HG02759 (cell line): ENCODE measurements around the gene PARD3B.

ENCODE experiments used
- ATAC-seq: cut with Tn5 transposase; IDR thresholded peaks from one replicate; pipeline ENCODE4 v1.9.1; 2021; ENCODE audit warnings: mild to moderate bottlenecking, moderate library complexity; ENCODE audit not compliant: unreplicated experiment

Gene PARD3B

DNA sequence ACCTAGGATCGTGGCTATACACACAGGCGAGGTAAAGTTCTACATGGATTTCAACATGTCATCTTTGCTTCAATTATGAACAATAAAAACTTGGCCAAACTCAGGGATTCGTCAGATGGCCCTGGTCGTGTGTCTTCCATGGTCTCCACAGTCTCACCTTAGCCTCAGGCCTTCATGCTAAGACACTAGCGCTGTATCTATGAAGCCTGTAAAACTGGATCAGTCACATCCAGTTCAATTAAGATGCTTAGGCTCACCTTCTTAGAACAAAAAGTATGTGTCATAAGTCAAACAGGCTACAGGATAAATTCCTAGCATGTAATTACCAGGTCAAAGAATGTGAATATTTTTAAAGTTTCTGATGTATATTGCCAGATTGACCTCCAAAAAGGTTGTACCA is 1023.3 kb downstream of the PARD3B start:
- no peak for ATAC-seq

DNA sequence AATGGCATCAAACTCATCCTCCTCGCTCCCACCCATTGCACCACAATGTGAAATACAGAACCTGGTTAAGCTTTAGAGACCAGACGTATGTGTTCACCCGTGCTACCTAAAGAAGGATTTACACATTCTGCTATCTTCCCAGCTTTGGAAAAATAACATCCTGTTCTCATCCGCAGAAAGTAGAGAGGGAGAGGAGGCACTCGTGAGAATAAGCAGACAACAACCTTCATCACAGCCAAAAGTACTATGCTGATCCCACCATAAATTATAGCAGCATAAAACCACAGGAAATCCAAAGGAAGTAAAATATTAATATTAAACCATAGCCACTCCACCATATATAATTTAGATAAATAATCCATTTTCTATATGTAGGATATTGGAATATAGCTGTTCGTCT is 1025.4 kb downstream of the PARD3B start:
- no peak for ATAC-seq

DNA sequence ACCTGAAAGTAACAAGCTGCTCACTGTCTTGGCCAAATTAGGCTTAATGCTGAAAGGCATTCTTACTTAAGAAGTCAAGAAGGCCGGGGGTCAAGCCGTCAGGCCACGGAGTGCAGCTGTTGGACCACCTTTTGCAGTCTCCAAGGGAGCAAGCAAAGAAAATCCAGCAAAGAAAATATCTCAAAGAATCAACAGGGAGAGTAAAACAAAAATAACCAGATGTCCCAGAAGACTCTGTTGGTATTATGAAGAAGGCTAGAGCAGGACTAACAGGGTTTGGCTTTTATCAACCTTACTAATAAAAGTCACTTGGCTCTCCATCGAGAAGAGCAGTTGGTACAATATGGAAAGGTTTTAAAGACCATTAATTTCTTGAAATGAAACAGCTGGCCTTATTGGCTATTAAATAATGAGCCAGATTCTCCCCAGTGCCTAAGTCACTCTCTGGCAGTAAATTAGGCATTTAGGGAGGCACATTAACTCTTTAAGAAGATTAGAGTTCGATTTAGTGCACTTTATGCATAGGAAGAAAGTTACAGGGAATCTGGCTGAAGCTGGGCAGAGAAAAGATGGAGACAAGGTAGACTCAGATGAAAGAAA is 1026.2 kb downstream of the PARD3B start:
- ATAC-seq: no peak

- ATAC-seq: no peak
Measured at GRCh38 chr2:205574001-205574400, 1028.7 kb downstream of the PARD3B start.

DNA sequence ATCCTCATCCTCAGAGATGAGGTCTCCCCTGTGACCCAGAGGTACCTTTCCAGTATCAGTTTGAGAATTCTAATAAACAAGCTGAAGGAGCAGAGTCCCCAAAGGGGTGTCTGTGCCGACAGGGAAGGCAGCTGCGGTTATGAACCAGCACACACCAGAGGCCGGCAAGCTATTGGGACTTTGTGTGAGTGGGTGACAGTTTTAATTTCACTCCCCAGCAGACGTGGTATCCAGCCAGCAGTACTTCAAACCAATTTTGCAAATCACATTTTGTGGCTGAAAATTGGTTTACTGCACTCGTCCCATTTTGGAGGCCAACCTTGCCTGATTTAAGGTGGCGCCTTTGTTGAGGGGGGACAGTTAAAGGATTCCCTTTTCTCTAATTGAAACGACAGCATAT is 1034.1 kb downstream of the PARD3B start:
- no peak for ATAC-seq

DNA sequence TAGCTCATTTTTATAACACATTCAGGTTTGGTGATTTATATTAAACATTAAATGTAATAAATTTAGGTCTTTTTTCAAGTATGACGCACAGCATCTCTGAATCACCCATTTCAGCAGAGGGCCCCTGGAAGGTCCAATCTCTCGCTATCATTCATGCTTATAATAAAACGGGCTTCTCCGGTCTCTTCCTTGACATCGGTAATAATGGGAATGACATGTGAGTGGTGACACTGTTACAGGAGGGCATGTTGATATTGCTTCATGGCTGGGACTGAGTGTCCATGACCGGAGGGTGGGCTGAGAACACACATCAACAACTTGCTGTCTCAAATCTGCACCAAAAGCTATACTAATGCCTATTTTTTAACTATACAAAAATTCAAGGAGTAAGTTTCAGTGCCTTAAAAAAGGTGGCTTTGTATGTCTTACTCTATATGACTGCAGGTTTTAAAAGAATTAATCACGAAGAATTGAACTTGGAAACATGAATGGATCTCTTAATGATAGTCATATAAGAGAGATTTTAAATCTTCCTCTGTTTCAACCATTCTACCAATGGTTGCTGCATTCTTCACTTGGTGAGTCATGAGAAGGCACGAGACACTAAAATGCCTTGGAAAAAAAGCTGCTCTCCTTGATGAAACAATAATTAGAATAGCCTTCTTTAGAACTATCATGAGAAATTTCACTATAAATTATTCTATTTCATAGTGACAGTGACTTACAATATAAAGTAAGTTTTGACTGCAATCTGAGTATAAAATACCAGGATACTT is 1035.1 kb downstream of the PARD3B start:
- ATAC-seq: no peak

GRCh38 chr2:205582366-205582765 is 1037.1 kb downstream of the PARD3B start:
- ATAC-seq: no peak

GRCh38 chr2:205585449-205586383 is 1040.4 kb downstream of the PARD3B start:
- no peak for ATAC-seq

DNA sequence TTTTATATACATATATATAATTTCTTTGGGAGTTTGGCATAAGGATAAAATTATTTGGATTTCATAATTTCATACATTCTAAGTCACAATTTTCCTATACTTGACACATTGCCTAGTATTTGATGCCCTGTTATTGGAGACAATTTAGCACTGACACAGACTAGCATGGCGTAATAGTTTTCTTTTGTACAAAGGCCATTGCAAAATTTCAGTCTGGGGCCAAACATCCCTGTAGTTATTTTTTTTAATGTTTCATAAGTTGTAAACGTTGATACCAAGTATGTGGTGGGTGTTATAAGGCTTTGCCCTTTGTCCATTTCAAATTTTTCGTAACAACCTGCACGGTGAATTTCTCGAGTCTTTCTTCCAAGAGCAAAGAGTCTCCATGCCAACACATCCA is 1041.4 kb downstream of the PARD3B start:
- no peak for ATAC-seq

GRCh38 chr2:205589479-205589878 is 1044.2 kb downstream of the PARD3B start:
- no peak for ATAC-seq

DNA sequence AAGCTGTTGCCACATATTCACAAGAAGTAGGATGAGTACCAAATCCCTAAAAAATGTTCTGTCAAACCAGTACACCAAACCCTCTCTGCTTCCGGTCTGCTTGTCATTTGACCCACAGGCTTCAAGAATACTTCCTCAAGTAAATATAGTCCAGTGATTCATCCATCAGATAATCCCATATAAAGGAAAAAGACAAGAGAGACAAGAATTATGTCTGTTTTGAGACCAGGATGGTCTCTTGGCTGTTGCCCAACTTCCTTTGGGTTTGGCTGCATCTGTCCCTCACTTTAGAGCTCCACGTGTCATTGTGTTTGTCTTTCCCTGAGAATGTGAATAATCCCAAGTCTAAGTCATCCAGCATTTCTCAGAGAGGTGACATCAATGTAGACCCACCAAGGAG is 1045.5 kb downstream of the PARD3B start:
- ATAC-seq: no peak

GRCh38 chr2:205593891-205594290 is 1048.6 kb downstream of the PARD3B start:
- no peak for ATAC-seq

DNA sequence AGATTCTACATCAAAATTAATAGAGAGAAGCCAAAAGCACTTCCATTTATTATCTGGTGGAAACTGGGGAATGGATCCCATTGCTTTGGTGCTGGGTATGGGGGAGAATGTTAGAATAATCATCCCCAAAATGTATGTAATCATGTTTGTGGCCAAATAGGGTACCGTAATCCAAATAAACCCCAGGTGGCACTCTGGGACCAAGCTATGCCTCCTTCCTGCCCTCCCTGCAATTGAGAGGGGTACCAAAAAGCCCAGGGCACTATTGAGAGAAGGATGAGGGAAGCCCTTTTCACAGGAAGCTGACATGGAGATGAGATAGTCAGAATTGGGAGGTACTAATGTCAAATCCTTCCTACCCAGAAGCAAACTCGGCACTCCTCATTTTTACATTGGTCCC is 1051.3 kb downstream of the PARD3B start:
- no peak for ATAC-seq

GRCh38 chr2:205605638-205606304 is 1060.5 kb downstream of the PARD3B start:
- ATAC-seq: no peak

GRCh38 chr2:205607146-205607545 is 1061.9 kb downstream of the PARD3B start:
- ATAC-seq: no peak

DNA sequence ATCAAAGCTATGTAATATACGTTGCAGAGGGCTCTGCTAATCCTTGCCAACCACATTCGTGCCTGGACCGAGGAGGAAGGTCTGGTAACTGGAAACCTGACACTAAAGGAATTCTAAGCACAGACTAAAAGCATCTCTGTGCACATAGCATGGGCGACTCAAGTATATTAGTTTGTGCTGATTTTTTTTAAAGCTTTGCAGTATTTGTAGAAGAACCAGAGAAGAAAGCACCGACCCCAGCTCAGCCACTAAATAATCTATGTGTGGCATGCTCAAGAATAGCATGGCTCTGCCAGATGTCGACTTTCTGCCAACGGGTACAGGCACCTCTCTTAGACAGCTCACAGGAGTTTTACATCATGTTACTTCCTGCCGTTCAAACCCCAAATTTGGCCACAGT is 1063.8 kb downstream of the PARD3B start:
- no peak for ATAC-seq

- no peak for ATAC-seq
Measured at GRCh38 chr2:205610437-205610836, 1065.2 kb downstream of the PARD3B start.

- ATAC-seq: no peak
Measured at GRCh38 chr2:205612636-205613035, 1067.4 kb downstream of the PARD3B start.

- ATAC-seq: no peak
Measured at GRCh38 chr2:205613970-205614559, 1068.8 kb downstream of the PARD3B start.

DNA sequence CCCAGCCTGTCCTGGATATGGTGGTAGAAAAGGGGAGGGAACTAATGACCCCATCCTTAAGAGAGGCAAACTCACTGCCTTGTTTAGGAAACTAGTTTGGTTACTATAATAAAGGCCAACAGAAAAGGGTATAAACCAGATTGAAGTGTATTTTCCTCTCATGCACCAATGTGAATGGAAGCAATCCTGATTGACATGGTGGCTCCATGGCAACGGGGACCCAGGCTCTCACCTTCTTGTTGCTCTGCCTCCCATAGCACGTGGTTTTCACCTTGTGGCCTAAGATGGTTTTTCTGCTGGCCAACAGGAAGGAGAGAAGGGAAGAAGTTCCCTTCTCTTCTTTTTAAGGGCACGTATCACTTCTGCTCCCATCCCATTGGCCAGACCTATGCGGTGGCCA is 1069.7 kb downstream of the PARD3B start:
- ATAC-seq: no peak

DNA sequence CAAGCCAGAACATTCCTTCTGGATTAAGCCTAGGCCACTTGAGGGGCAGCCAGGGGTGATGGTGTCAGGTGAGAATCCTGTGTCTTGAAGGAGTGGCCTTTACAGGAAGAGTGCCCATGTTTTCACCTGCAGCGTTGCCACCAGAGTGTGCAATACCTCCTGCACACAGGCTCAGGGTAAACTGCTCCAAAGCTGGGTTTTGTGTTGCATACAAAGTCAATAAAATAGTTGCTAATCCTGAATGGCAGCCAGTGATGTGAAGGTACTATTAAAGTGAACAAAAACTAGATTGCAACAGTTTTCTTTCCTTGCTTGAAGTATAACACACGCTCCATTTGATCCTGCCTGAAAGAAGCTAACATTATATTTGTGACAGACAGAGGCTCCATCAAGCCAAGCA is 1072.6 kb downstream of the PARD3B start:
- ATAC-seq: no peak
